SK-N-MC (cell line): ENCODE results near the gene LHFPL5.

Experiments used
- EZH2 ChIP-seq: fragments of 200-600 bp; sonication (generic); IDR thresholded peaks from one replicate; pipeline ENCODE4 v1.6.1; 2017; ENCODE audit warnings: antibody characterized with exemption
- POLR2AphosphoS5 ChIP-seq: IDR thresholded peaks from 2 replicates; pipeline ENCODE4 v1.6.1; 2012; ENCODE audit warnings: mild to moderate bottlenecking, low read depth, low read length, borderline replicate concordance

- TF ChIP-seq POLR2AphosphoS5 (no peak), EZH2 (no peak)
These were observed 7.2 kb upstream of the LHFPL5 start for GRCh38 chr6:35797837-35798526.
